Gastrocnemius medialis (tissue), 4 donors: ENCODE measurements around the gene SUGCT.

Source experiments
- POLR2A ChIP-seq, 2 donors: fragments of 450-650 bp; IDR thresholded peaks; one replicate each; pipeline ENCODE4 v1.6.1; 2017; ENCODE audit warnings: antibody characterized with exemption in 2 of 2, mild to moderate bottlenecking in 2 of 2, moderate library complexity in 2 of 2
- TF ChIP-seq, protein P1 (sequence below), 5 experiments: fragments of 450-650 bp in 3 of 5; fragments of 200-600 bp in 2 of 5; sonication (generic) in 2 of 5; IDR thresholded peaks in 4 of 5; conservative IDR thresholded peaks in 1 of 5; 1 replicate in 4 of 5; 2 replicates in 1 of 5; pipeline ENCODE4 v1.5.1; 2016 to 2019; ENCODE audit warnings: antibody characterized with exemption in 5 of 5, mild to moderate bottlenecking in 3 of 5, moderate library complexity in 3 of 5

DNA sequence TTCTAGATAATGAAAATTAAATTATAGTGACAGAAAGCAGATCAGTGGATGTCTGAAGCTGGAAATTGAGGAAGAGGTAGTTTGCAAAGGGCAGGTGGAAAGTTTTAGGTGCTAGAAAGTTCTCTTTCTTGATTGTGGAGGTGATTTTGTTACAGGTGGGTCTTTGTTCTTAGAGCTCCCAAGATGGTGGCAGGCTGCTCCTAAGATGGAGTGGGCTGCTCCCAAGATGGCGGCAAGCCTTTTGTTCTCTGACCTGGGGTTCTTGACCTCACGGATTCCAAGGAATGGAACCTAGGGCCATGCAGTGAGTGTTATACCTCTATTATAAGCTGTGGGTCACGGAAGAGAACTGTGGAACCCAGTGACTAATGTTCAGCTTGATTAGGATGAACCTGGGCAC, 32.5 kb downstream of the SUGCT start:
- TF ChIP-seq, protein P1, sequence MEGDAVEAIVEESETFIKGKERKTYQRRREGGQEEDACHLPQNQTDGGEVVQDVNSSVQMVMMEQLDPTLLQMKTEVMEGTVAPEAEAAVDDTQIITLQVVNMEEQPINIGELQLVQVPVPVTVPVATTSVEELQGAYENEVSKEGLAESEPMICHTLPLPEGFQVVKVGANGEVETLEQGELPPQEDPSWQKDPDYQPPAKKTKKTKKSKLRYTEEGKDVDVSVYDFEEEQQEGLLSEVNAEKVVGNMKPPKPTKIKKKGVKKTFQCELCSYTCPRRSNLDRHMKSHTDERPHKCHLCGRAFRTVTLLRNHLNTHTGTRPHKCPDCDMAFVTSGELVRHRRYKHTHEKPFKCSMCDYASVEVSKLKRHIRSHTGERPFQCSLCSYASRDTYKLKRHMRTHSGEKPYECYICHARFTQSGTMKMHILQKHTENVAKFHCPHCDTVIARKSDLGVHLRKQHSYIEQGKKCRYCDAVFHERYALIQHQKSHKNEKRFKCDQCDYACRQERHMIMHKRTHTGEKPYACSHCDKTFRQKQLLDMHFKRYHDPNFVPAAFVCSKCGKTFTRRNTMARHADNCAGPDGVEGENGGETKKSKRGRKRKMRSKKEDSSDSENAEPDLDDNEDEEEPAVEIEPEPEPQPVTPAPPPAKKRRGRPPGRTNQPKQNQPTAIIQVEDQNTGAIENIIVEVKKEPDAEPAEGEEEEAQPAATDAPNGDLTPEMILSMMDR (IDR thresholded peaks at IDR 0.05 in 4 of 5, conservative IDR thresholded peaks at IDR 0.05 in 1 of 5), result no peak
- no peak for TF ChIP-seq POLR2A (IDR thresholded peaks at IDR 0.05)
